Bone marrow (tissue), 2 donors: ENCODE measurements around the gene GYS2.

Experiments used
- DNase-seq, 2 donors: peaks; one replicate each; lab custom pipeline; 2025; lab: John Stamatoyannopoulos, UW

GYS2 gene

DNA sequence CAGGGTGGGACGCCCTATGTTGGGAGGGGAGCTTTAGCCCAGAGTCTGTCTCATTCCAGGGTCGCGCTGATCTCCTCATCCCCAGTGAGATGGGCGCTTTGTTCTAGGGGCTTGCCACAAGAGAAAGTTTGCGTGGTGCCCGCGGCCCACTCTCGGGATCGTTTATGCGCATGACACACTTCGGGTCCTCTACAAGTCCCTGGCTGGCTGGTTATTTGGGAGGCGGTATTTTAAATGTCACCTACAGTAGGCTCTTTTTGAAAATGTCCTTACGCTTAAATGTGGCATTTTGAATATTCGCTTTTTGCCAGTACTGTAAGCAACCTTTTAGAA, 102.5 kb downstream of the GYS2 start:
- DNase-seq, result peak in 1 of 2 donors; percentile 35

DNA sequence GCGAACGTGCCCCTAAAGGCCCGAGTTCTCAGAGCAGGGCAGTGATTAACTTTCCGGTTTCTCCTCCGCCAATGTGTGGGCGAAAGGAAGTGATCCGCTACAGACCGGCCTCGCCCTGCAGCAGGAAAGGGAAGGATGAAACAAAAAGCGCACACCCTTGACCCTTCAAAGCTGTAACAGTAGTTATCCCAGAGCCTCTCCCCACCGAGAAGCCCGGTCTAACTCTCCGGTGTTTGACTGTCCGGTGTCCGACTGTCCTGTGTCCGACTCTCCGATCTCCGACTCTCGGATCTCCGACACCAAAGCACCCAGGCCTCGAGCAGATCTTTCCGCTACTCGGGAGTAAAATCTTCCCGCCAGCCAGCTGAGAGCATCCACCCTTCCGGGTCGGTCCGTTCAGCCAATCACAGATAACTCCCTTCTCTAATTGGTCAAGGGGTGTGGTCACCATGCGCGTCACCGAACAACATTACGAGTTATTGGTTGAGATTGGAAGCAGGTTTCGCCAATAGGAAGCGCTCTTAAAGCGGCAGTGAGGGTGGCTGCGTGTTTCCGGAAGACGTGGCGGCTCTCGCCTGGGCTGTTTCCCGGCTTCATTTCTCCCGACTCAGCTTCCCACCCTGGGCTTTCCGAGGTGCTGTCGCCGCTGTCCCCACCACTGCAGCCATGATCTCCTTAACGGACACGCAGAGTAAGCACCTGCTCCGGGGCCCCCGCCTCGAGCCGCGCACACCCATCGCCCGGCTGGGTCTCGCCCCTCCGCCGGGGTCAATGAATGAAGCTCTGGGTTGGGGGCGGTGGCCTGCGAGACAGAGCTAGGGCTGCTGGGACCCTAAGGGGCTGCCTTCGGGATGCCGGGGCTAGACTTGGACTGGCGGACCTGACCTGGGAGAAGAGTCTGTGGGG, 103.1 kb downstream of the GYS2 start, which contains the start of the genes GOLT1B and RECQL:
Gene GOLT1B (plus strand): TSS at position 532 of the 906 bp plus-strand sequence. CDS start 135 bp downstream, at position 667.
Gene RECQL (minus strand): TSS at position 378 of the 906 bp plus-strand sequence. CDS start 2,065 bp downstream, outside the sequence.
- DNase-seq, result peak; percentile 79 to 99

DNA sequence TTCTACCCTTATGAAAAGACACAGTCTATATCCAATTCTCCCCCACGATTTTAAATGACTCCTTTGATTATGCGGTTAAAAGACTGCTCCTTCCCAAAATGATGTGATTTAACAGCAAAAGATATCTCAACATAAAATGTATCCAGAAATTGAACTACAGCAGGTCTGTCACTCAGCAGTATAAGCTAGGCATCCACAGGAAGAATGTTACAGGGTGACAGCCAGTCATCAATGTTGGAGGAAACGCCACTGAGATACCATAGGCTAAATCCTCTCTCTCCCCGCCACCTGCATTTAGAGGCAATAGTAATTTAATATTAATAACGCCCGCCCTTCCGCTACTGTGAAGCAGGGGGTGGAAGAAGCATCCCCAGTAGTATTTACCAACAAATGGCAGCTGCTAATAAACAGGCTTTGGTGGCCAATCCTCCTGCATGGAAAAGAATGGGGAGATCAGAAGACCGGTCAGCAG, 103.8 kb downstream of the GYS2 start:
- no peak for DNase-seq

DNA sequence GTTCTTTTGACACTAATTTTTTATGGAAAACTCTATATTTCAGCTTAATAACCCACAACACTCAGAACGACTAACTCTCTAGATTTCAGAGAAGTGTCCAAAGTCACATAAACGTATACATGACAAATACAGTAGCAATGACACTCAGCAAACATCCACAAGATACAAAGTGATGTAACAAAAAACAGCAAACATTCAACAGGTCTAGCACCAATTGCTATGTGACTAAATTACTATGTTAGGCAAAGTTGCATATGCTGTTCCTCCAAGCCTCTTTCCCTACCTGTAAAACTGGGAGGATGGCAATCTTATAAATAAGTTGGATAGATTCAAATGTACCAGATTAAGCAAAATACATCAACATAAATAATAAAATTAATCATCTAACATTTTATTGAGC, 104.9 kb downstream of the GYS2 start:
- DNase-seq, result no peak
